ENCODE results near the gene ABCG8. TPM values are rescaled to one million over a fixed set of nuclear protein-coding genes. Genes with fewer than 3 reads are reported as not detected.

The ABCG8 gene
- total RNA-seq, 6 experiments from 2014 or later = not detected

GRCh38 chr2:43877782-43878464 lies 39.2 kb downstream of the ABCG8 start:
- TF ChIP-seq CTCF (IDR thresholded peaks at IDR 0.05) = peak; percentile 96
- H3K4me1 Mint-ChIP-seq (ENCODE audit: low read depth) = peaks cover 7% of the 10 kb centered on the region
- H3K27me3 Mint-ChIP-seq (ENCODE audit: insufficient read depth) = peaks cover 15% of the 10 kb centered on the region
- no peaks in the 10 kb centered on the region for H3K9me3 Mint-ChIP-seq
- DNase-seq = peak; percentile 54
- H3K4me3 Mint-ChIP-seq = no peak overlapping the region
- no peak overlapping the region for H3K27ac Mint-ChIP-seq
- no peaks in the 10 kb centered on the region for H3K36me3 Mint-ChIP-seq (ENCODE audit: low read depth)

- Mint-ChIP-seq H3K4me3 (no peak overlapping the region), H3K27me3 (ENCODE audit: insufficient read depth) (peaks cover 14% of the 10 kb centered on the region), H3K9me3 (no peaks in the 10 kb centered on the region), H3K27ac (no peak overlapping the region), H3K4me1 (ENCODE audit: low read depth) (peaks cover 7% of the 10 kb centered on the region), H3K36me3 (ENCODE audit: low read depth) (no peaks in the 10 kb centered on the region)
- DNase-seq = no peak
- TF ChIP-seq CTCF (IDR thresholded peaks at IDR 0.05) = no peak
Measured at GRCh38 chr2:43879261-43879660, 40.5 kb downstream of the ABCG8 start.

- Mint-ChIP-seq H3K4me3 (no peak overlapping the region), H3K27me3 (ENCODE audit: insufficient read depth) (peaks cover 14% of the 10 kb centered on the region), H3K9me3 (no peaks in the 10 kb centered on the region), H3K36me3 (ENCODE audit: low read depth) (no peaks in the 10 kb centered on the region), H3K27ac (no peak overlapping the region), H3K4me1 (ENCODE audit: low read depth) (peaks cover 7% of the 10 kb centered on the region)
- no peak for TF ChIP-seq CTCF (IDR thresholded peaks at IDR 0.05)
- DNase-seq = no peak
Measured at GRCh38 chr2:43880471-43880870, 41.7 kb downstream of the ABCG8 start.

- H3K4me1 Mint-ChIP-seq (ENCODE audit: low read depth) = peaks cover 7% of the 10 kb centered on the region
- H3K27ac Mint-ChIP-seq = no peak overlapping the region
- H3K36me3 Mint-ChIP-seq (ENCODE audit: low read depth) = no peaks in the 10 kb centered on the region
- no peak for TF ChIP-seq CTCF (IDR thresholded peaks at IDR 0.05)
- H3K9me3 Mint-ChIP-seq = no peaks in the 10 kb centered on the region
- no peak for DNase-seq
- peaks cover 12% of the 10 kb centered on the region for H3K27me3 Mint-ChIP-seq (ENCODE audit: insufficient read depth)
- no peak overlapping the region for H3K4me3 Mint-ChIP-seq
Measured at GRCh38 chr2:43880952-43881351, 42.2 kb downstream of the ABCG8 start.

GRCh38 chr2:43882312-43882711 lies 43.5 kb downstream of the ABCG8 start:
- no peak overlapping the region for H3K27ac Mint-ChIP-seq
- peaks cover 4% of the 10 kb centered on the region for H3K27me3 Mint-ChIP-seq (ENCODE audit: insufficient read depth)
- peaks cover 3% of the 10 kb centered on the region for H3K36me3 Mint-ChIP-seq (ENCODE audit: low read depth)
- no peak for TF ChIP-seq CTCF (IDR thresholded peaks at IDR 0.05)
- no peak for DNase-seq
- H3K9me3 Mint-ChIP-seq = no peaks in the 10 kb centered on the region
- peaks cover 7% of the 10 kb centered on the region for H3K4me1 Mint-ChIP-seq (ENCODE audit: low read depth)
- no peak overlapping the region for H3K4me3 Mint-ChIP-seq

All from HFFc6 (cell line).